ENCODE results near the gene VPS37B. TPM values are rescaled to one million over a fixed set of nuclear protein-coding genes. Genes with fewer than 3 reads are reported as not detected.

VPS37B gene
- total RNA-seq, 1 experiment from 2014 or later, result 24.0 TPM

DNA sequence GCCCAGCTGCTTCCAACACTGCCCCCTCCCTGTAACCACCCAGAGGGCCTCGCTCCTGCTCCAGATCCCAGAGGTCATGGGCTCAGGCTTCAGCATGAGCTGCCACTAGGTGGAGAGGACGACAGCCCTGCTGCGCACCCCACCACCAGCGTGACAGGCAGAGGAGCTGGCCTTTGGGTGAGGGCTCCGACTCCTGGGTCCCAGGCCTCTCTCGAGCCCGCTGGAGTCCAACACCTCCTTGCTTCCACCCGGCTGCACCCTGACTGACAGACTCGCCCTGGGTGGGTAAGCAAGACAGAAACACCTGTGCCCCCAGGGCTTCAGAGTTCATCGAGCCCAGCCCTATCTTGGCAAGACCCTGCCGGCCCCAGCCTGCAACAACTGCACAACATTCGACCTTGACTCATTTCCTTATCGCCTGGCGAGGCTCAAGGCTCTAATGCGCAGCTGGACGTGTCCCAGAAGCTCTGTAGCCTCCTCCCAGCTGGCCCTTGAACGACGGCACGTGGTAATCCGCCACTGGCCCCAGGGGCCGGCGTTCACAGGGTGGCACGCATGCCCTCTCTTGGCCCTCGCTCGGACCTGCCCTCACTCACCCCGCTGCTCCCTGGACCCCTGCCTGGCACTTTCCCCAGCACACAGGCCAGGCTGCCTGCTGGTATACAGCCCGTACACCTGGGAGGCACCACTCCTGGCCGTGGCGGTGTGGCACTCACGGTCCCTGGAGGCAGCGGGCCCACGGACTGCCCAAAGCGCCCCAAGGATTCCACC, 28.0 kb downstream of the VPS37B start:
- Histone ChIP-seq H3K9me3 (no peaks in the 10 kb centered on the region), H3K4me1 (0 out of 2 replicates have a peak, but pooled peaks cover 3% of the 10 kb centered on the region), H3K36me3 (ENCODE audit: control insufficient read depth, insufficient read depth, low read length) (peaks cover 2% of the 10 kb centered on the region; the same call in 1 of the 2 replicates), H3K4me3 (ENCODE audit: low read depth, low read length) (no peak overlapping the region), H3K27me3 (replicated peaks; ENCODE audit: control insufficient read depth, insufficient read depth, low read length) (no peaks in the 10 kb centered on the region)
- Mint-ChIP-seq H3K4me3 (ENCODE audit: unreplicated experiment) (no peak overlapping the region), H3K27me3 (ENCODE audit: insufficient read depth, unreplicated experiment) (no peaks in the 10 kb centered on the region), H3K36me3 (ENCODE audit: insufficient read depth, unreplicated experiment) (peaks cover 54% of the 10 kb centered on the region), H3K9me3 (ENCODE audit: unreplicated experiment) (no peaks in the 10 kb centered on the region), H3K4me1 (ENCODE audit: low read depth, unreplicated experiment) (peaks cover 7% of the 10 kb centered on the region), H3K27ac (ENCODE audit: unreplicated experiment) (no peak overlapping the region)
- BruUV-seq (replicated peaks), result no TSS peak
- TF ChIP-seq, protein P1, sequence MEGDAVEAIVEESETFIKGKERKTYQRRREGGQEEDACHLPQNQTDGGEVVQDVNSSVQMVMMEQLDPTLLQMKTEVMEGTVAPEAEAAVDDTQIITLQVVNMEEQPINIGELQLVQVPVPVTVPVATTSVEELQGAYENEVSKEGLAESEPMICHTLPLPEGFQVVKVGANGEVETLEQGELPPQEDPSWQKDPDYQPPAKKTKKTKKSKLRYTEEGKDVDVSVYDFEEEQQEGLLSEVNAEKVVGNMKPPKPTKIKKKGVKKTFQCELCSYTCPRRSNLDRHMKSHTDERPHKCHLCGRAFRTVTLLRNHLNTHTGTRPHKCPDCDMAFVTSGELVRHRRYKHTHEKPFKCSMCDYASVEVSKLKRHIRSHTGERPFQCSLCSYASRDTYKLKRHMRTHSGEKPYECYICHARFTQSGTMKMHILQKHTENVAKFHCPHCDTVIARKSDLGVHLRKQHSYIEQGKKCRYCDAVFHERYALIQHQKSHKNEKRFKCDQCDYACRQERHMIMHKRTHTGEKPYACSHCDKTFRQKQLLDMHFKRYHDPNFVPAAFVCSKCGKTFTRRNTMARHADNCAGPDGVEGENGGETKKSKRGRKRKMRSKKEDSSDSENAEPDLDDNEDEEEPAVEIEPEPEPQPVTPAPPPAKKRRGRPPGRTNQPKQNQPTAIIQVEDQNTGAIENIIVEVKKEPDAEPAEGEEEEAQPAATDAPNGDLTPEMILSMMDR (IDR thresholded peaks at IDR 0.05; ENCODE audit: insufficient read depth in 1 of 2, low read depth in 1 of 2, low read length in 1 of 2, severe bottlenecking in 1 of 2, unreplicated experiment in 1 of 2), result peak; percentile 27 to 50
- ChIA-PET CTCF (interaction anchor here (0.7 kb wide), 1 partner anchor 21 kb away, joined by 5 read pairs; no protein-coding TSS in a partner anchor), POLR2A (interaction anchor here (0.6 kb wide), 1 partner anchor 345 kb away, joined by 3 read pairs; no protein-coding TSS in a partner anchor)
- peak; percentile 41 to 62 for DNase-seq
- intact Hi-C loops (cut with micrococcal nuclease; ENCODE audit: unreplicated experiment), result loop anchor here (10.0 kb wide), 1 partner anchor 233 kb away; no protein-coding TSS in a partner anchor

DNA sequence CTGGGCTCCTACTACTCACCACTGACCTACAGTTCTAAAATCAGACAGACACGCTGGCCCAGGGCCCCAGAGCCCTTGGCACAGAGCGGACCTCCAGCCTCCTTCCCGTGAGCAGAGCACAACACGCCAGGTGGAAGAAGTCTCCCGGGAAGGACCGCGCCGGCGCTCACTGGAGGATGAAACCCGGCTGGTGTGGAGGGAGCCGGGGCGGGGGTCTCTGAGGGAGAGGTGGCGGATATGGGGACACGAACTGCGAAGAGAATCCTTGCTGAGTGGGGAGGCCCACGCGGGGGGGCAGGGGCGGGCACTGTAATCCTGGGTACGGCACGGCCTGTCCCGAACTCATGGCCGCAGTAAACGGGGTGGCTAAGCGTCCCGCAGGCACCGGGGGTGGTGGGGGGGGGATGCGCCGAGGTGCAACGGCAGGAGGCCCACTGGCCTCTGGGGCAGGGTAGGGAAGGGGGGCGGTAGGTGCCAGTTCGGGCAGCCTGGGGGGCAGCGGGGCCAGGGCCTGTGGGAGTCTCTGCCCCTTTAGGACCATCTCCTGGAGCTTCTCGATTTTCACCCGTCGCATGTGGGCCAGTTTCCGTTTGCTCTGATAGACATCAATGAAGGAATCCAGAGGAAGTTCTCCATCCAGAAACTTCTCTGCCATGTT, 28.8 kb downstream of the VPS37B start:
- no peak overlapping the region for H3K4me3 Mint-ChIP-seq (ENCODE audit: unreplicated experiment)
- Histone ChIP-seq H3K4me3 (ENCODE audit: low read depth, low read length) (no peak overlapping the region), H3K4me1 (0 out of 2 replicates have a peak, but pooled peaks cover 3% of the 10 kb centered on the region), H3K27me3 (replicated peaks; ENCODE audit: control insufficient read depth, insufficient read depth, low read length) (no peaks in the 10 kb centered on the region), H3K9me3 (no peaks in the 10 kb centered on the region), H3K36me3 (ENCODE audit: control insufficient read depth, insufficient read depth, low read length) (peaks cover 2% of the 10 kb centered on the region; the same call in 1 of the 2 replicates)
- TF ChIP-seq, protein P1 (IDR thresholded peaks at IDR 0.05; ENCODE audit: insufficient read depth in 1 of 2, low read depth in 1 of 2, low read length in 1 of 2, severe bottlenecking in 1 of 2, unreplicated experiment in 1 of 2), result no peak
- no peaks in the 10 kb centered on the region for H3K9me3 Mint-ChIP-seq (ENCODE audit: unreplicated experiment)
- intact Hi-C loops (cut with micrococcal nuclease; ENCODE audit: unreplicated experiment), result loop anchor here (10.0 kb wide), 1 partner anchor 232 kb away; no protein-coding TSS in a partner anchor
- CTCF ChIA-PET, result no interaction called here
- H3K36me3 Mint-ChIP-seq (ENCODE audit: insufficient read depth, unreplicated experiment), result peaks cover 54% of the 10 kb centered on the region
- POLR2A ChIA-PET, result no interaction called here
- H3K27me3 Mint-ChIP-seq (ENCODE audit: insufficient read depth, unreplicated experiment), result no peaks in the 10 kb centered on the region
- no peak overlapping the region for H3K27ac Mint-ChIP-seq (ENCODE audit: unreplicated experiment)
- no TSS peak for BruUV-seq (replicated peaks)
- peaks cover 5% of the 10 kb centered on the region for H3K4me1 Mint-ChIP-seq (ENCODE audit: low read depth, unreplicated experiment)
- no peak for DNase-seq

- intact Hi-C loops (cut with micrococcal nuclease; ENCODE audit: unreplicated experiment), result loop anchor here (10.0 kb wide), 1 partner anchor 232 kb away; no protein-coding TSS in a partner anchor
- TSS peak; percentile 29 for BruUV-seq (replicated peaks)
- no peak overlapping the region for H3K27ac Mint-ChIP-seq (ENCODE audit: unreplicated experiment)
These were observed 29.5 kb downstream of the VPS37B start for GRCh38 chr12:122866379-122866778.

More at GRCh38 chr12:122866379-122866778, 29.5 kb downstream of the VPS37B start:
- peak in 1 of 2 experiments; percentile 23 for DNase-seq
- TF ChIP-seq, protein P1 (IDR thresholded peaks at IDR 0.05; ENCODE audit: insufficient read depth in 1 of 2, low read depth in 1 of 2, low read length in 1 of 2, severe bottlenecking in 1 of 2, unreplicated experiment in 1 of 2), result no peak
- Histone ChIP-seq H3K36me3 (ENCODE audit: control insufficient read depth, insufficient read depth, low read length) (peaks cover 2% of the 10 kb centered on the region; the same call in 1 of the 2 replicates), H3K4me3 (ENCODE audit: low read depth, low read length) (no peak overlapping the region), H3K9me3 (no peaks in the 10 kb centered on the region), H3K4me1 (0 out of 2 replicates have a peak, but pooled peaks cover 3% of the 10 kb centered on the region), H3K27me3 (replicated peaks; ENCODE audit: control insufficient read depth, insufficient read depth, low read length) (no peaks in the 10 kb centered on the region)
- Mint-ChIP-seq H3K4me3 (ENCODE audit: unreplicated experiment) (no peak overlapping the region), H3K9me3 (ENCODE audit: unreplicated experiment) (no peaks in the 10 kb centered on the region), H3K27me3 (ENCODE audit: insufficient read depth, unreplicated experiment) (no peaks in the 10 kb centered on the region), H3K36me3 (ENCODE audit: insufficient read depth, unreplicated experiment) (peaks cover 54% of the 10 kb centered on the region), H3K4me1 (ENCODE audit: low read depth, unreplicated experiment) (no peaks in the 10 kb centered on the region)
- ChIA-PET CTCF (no interaction called here), POLR2A (no interaction called here)
